GM12878 (cell line): ENCODE data around the gene ITGA4.

ENCODE experiments used
- NRF1 ChIP-seq: conservative IDR thresholded peaks from 2 replicates; pipeline ENCODE4 v1.6.1; 2011; ENCODE audit warnings: mild to moderate bottlenecking, low read depth, low read length, improper control_type of control experiment
- POLR2AphosphoS5 ChIP-seq: IDR thresholded peaks from 2 replicates; pipeline ENCODE4 v1.6.1; 2011; ENCODE audit warnings: mild to moderate bottlenecking, low read length, inconsistent platforms
- SMC3 ChIP-seq: IDR thresholded peaks from 2 replicates; pipeline ENCODE4 v1.6.1; 2011; ENCODE audit warnings: low read length, improper control_type of control experiment, borderline replicate concordance
- TF ChIP-seq, protein P1 (sequence below), 3 experiments: IDR thresholded peaks in 2 of 3; conservative IDR thresholded peaks in 1 of 3; 2 replicates each; pipeline ENCODE4 v1.5.1; 2011; ENCODE audit warnings: low read depth in 3 of 3, low read length in 3 of 3, mild to moderate bottlenecking in 3 of 3, control low read depth in 2 of 3, moderate library complexity in 2 of 3, inconsistent platforms in 1 of 3, mixed read lengths in 1 of 3; ENCODE audit not compliant: control insufficient read depth in 2 of 3, insufficient read depth in 1 of 3; ENCODE audit errors: extremely low read depth in 1 of 3
- TF ChIP-seq, protein P2 (sequence below): IDR thresholded peaks from 2 replicates; pipeline ENCODE4 v1.6.1; 2012; ENCODE audit warnings: low read depth, low read length, improper control_type of control experiment

DNA sequence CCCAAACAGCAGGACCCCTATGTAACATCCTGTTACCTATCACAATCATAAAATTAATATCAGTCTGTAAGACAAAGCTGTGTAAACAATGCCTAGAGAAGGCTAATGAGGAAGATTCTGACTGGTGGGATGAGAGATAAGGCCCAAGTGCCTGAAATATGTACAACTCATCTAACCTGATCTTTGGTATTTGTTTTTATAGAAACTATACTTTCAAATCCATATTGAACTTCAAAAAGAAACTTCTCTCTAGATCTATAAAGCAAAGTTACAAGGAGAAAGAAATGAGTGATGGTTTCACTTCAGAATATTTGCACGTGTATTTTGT is 36.1 kb upstream of the ITGA4 start:
- no peak for TF ChIP-seq SMC3
- TF ChIP-seq, protein P1, sequence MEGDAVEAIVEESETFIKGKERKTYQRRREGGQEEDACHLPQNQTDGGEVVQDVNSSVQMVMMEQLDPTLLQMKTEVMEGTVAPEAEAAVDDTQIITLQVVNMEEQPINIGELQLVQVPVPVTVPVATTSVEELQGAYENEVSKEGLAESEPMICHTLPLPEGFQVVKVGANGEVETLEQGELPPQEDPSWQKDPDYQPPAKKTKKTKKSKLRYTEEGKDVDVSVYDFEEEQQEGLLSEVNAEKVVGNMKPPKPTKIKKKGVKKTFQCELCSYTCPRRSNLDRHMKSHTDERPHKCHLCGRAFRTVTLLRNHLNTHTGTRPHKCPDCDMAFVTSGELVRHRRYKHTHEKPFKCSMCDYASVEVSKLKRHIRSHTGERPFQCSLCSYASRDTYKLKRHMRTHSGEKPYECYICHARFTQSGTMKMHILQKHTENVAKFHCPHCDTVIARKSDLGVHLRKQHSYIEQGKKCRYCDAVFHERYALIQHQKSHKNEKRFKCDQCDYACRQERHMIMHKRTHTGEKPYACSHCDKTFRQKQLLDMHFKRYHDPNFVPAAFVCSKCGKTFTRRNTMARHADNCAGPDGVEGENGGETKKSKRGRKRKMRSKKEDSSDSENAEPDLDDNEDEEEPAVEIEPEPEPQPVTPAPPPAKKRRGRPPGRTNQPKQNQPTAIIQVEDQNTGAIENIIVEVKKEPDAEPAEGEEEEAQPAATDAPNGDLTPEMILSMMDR (IDR thresholded peaks at IDR 0.05 in 2 of 3, conservative IDR thresholded peaks at IDR 0.05 in 1 of 3; ENCODE audit: control insufficient read depth in 2 of 3, extremely low read depth in 1 of 3, insufficient read depth in 1 of 3, low read depth in 3 of 3, low read length in 3 of 3), result no peak
- no peak for TF ChIP-seq NRF1
- no peak for TF ChIP-seq POLR2AphosphoS5
- TF ChIP-seq, protein P2, sequence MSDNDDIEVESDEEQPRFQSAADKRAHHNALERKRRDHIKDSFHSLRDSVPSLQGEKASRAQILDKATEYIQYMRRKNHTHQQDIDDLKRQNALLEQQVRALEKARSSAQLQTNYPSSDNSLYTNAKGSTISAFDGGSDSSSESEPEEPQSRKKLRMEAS, result no peak
